IMR-90 (cell line): ENCODE measurements around the gene AOC2. TPM values are rescaled to one million over a fixed set of nuclear protein-coding genes. Genes with fewer than 3 reads are reported as not detected.
A peak's percentile ranks its signal among the peaks of the same experiment; 100 is the strongest.

ENCODE experiments used
- ATAC-seq: fragments of 200-7000 bp; cut with Tn5 transposase; 2 replicates; pipeline ENCODE4 v1.9.1; 2020; ENCODE audit warnings: low read depth, mild to moderate bottlenecking, moderate library complexity
- BruUV-seq: library from RNA; stranded (reverse); fragments of 400-500 nt; replicated peaks from 2 replicates; lab custom pipeline; 2021; lab: Mats Ljungman, UMichigan
- CTCF ChIA-PET: fragments of 300-600 bp; formaldehyde crosslinking; extraction: SDS; loops from one replicate; lab custom pipeline; 2021; ENCODE audit warnings: antibody characterized with exemption; lab: Yijun Ruan, JAX
- POLR2A ChIA-PET: fragments of 300-600 bp; sonication (Branson Sonifier 250); formaldehyde crosslinking; loops from one replicate; lab custom pipeline; 2022; ENCODE audit warnings: antibody characterized with exemption; ENCODE audit not compliant: unreplicated experiment; lab: Charles Lee
- DNase-seq: peaks from one replicate; pipeline ENCODE4 v3.0.0; 2013
- H2AFZ ChIP-seq: replicated peaks from 2 replicates; pipeline ENCODE3; 2013; ENCODE audit warnings: low read length, mild to moderate bottlenecking; ENCODE audit not compliant: poor library complexity
- H2AK5ac ChIP-seq: 2 replicates; pipeline ENCODE4 v1.6.1; 2013; ENCODE audit warnings: low read depth, low read length, inconsistent platforms
- H2AK9ac ChIP-seq: replicated peaks from 2 replicates; pipeline ENCODE3; 2013; ENCODE audit warnings: mild to moderate bottlenecking, low read depth, low read length, moderate library complexity; ENCODE audit not compliant: poor library complexity
- H2BK120ac ChIP-seq: 2 replicates; pipeline ENCODE4 v1.6.1; 2013; ENCODE audit warnings: low read depth, low read length, inconsistent platforms
- H2BK15ac ChIP-seq: 3 replicates; pipeline ENCODE4 v1.6.1; 2013; ENCODE audit warnings: low read depth, low read length, inconsistent platforms
- H2BK20ac ChIP-seq: 2 replicates; pipeline ENCODE4 v1.6.1; 2013; ENCODE audit warnings: low read depth, mild to moderate bottlenecking, inconsistent platforms, low read length, moderate library complexity
- H2BK5ac ChIP-seq: 2 replicates; pipeline ENCODE4 v1.6.1; 2013; ENCODE audit warnings: mild to moderate bottlenecking, low read depth, low read length, inconsistent platforms; ENCODE audit not compliant: poor library complexity, severe bottlenecking
- H3K14ac ChIP-seq: replicated peaks from 2 replicates; pipeline ENCODE4 v1.6.1; 2013; ENCODE audit warnings: low read depth, low read length, inconsistent platforms
- H3K18ac ChIP-seq: 2 replicates; pipeline ENCODE4 v1.6.1; 2013; ENCODE audit warnings: low read depth, low read length, control low read depth
- H3K23ac ChIP-seq: 2 replicates; pipeline ENCODE4 v1.6.1; 2013; ENCODE audit warnings: low read depth, low read length, inconsistent platforms
- H3K27ac ChIP-seq: 2 replicates; pipeline ENCODE4 v1.5.1; 2013; ENCODE audit warnings: mild to moderate bottlenecking, control low read depth, low read length; ENCODE audit not compliant: insufficient read depth
- H3K27me3 ChIP-seq: 2 replicates; pipeline ENCODE4 v1.6.1; 2013; ENCODE audit warnings: low read length; ENCODE audit not compliant: control insufficient read depth, insufficient read depth
- H3K36me3 ChIP-seq: 2 replicates; pipeline ENCODE4 v1.6.1; 2013; ENCODE audit warnings: low read length, mixed read lengths; ENCODE audit not compliant: control insufficient read depth, insufficient read depth
- H3K4ac ChIP-seq: 2 replicates; pipeline ENCODE4 v1.6.1; 2013; ENCODE audit warnings: low read depth, low read length, inconsistent platforms
- H3K4me1 ChIP-seq: 2 replicates; pipeline ENCODE4 v1.6.1; 2013; ENCODE audit warnings: low read length, mixed read lengths; ENCODE audit not compliant: control insufficient read depth, insufficient read depth
- H3K4me2 ChIP-seq: 2 replicates; pipeline ENCODE4 v1.6.1; 2013; ENCODE audit warnings: low read depth, mild to moderate bottlenecking, control low read depth, low read length, moderate library complexity
- H3K4me3 ChIP-seq: 2 replicates; pipeline ENCODE4 v1.5.1; 2013; ENCODE audit warnings: low read depth, mild to moderate bottlenecking, control low read depth, low read length, moderate library complexity; ENCODE audit not compliant: insufficient read depth
- H3K56ac ChIP-seq: 2 replicates; pipeline ENCODE4 v1.6.1; 2013; ENCODE audit warnings: low read length, inconsistent platforms; ENCODE audit not compliant: insufficient read depth; ENCODE audit errors: extremely low read depth
- H3K79me1 ChIP-seq, 2 experiments: 2 replicates each; pipeline ENCODE4 v1.6.1; 2013; ENCODE audit warnings: low read length in 2 of 2, inconsistent platforms in 1 of 2, low read depth in 1 of 2
- H3K9ac ChIP-seq: 2 replicates; pipeline ENCODE4 v1.6.1; 2013; ENCODE audit warnings: low read depth, low read length, control low read depth
- H3K9me1 ChIP-seq: 2 replicates; pipeline ENCODE4 v1.6.1; 2013; ENCODE audit warnings: low read length, inconsistent platforms; ENCODE audit not compliant: insufficient read depth
- H3K9me3 ChIP-seq: 2 replicates; pipeline ENCODE4 v1.6.1; 2013; ENCODE audit warnings: low read length; ENCODE audit not compliant: control insufficient read depth, insufficient read depth
- H4K20me1 ChIP-seq: 2 replicates; pipeline ENCODE4 v1.6.1; 2013; ENCODE audit warnings: low read length, inconsistent platforms; ENCODE audit not compliant: insufficient read depth
- H4K5ac ChIP-seq: 2 replicates; pipeline ENCODE4 v1.6.1; 2013; ENCODE audit warnings: mild to moderate bottlenecking, low read depth, low read length, control low read depth
- H4K8ac ChIP-seq, 2 experiments: 2 replicates each; pipeline ENCODE4 v1.6.1; 2013; ENCODE audit warnings: low read depth in 2 of 2, low read length in 2 of 2, control low read depth in 1 of 2, inconsistent platforms in 1 of 2
- H4K91ac ChIP-seq: 2 replicates; pipeline ENCODE4 v1.6.1; 2013; ENCODE audit warnings: low read depth, low read length, inconsistent platforms; ENCODE audit not compliant: insufficient read depth
- BHLHE40 ChIP-seq: fragments of 150-350 bp; IDR thresholded peaks from 2 replicates; pipeline ENCODE4 v1.6.1; 2016; ENCODE audit warnings: mild to moderate bottlenecking, low read depth, low read length
- CEBPB ChIP-seq: IDR thresholded peaks from 2 replicates; pipeline ENCODE4 v1.6.1; 2012; ENCODE audit warnings: low read depth, low read length, improper control_type of control experiment
- CHD1 ChIP-seq: IDR thresholded peaks from 2 replicates; pipeline ENCODE4 v1.6.1; 2012; ENCODE audit warnings: low read depth, low read length, improper control_type of control experiment
- FOS ChIP-seq: fragments of 150-350 bp; IDR thresholded peaks from 2 replicates; pipeline ENCODE4 v1.6.1; 2016; ENCODE audit warnings: low read depth, low read length
- MAFK ChIP-seq: IDR thresholded peaks from 2 replicates; pipeline ENCODE4 v1.6.1; 2012; ENCODE audit warnings: low read depth, low read length, improper control_type of control experiment
- MAZ ChIP-seq: IDR thresholded peaks from 2 replicates; pipeline ENCODE4 v1.6.1; 2012; ENCODE audit warnings: low read depth, mild to moderate bottlenecking, low read length, improper control_type of control experiment, moderate library complexity, borderline replicate concordance
- MXI1 ChIP-seq: IDR thresholded peaks from 2 replicates; pipeline ENCODE4 v1.6.1; 2012; ENCODE audit warnings: low read depth, mild to moderate bottlenecking, low read length, moderate library complexity, borderline replicate concordance
- POLR2A ChIP-seq: IDR thresholded peaks from 2 replicates; pipeline ENCODE4 v1.6.1; 2012; ENCODE audit warnings: mild to moderate bottlenecking, low read depth, low read length
- RAD21 ChIP-seq: IDR thresholded peaks from 2 replicates; pipeline ENCODE4 v1.6.1; 2012; ENCODE audit warnings: low read length, improper control_type of control experiment
- RCOR1 ChIP-seq: IDR thresholded peaks from 2 replicates; pipeline ENCODE4 v1.6.1; 2012; ENCODE audit warnings: mild to moderate bottlenecking, low read length, improper control_type of control experiment; ENCODE audit not compliant: insufficient replicate concordance
- RFX5 ChIP-seq: IDR thresholded peaks from 2 replicates; pipeline ENCODE4 v1.8.0; 2012; ENCODE audit warnings: low read depth, mild to moderate bottlenecking, low read length, moderate library complexity
- WGBS, 2 experiments: methylation state at CpG; one replicate each; pipeline versions ENCODE4 v1.1.5 to v1.1.7; 2013; ENCODE audit warnings: missing lambda C conversion rate in 2 of 2; ENCODE audit not compliant: insufficient read length in 1 of 2; ENCODE audit errors: extremely low coverage in 2 of 2; 5-methylcytosine and 5-hydroxymethylcytosine counted together
- dilution Hi-C: fragments of 300-500 bp; cut with HindIII; formaldehyde crosslinking; loops from one replicate; pipeline ENCODE4 v1.14.3; 2018; ENCODE audit warnings: low sequenced_read_pairs; ENCODE audit not compliant: unreplicated experiment
- in situ Hi-C: fragments of 300-500 bp; cut with MboI; formaldehyde crosslinking; loops from 3 replicates; pipeline ENCODE4 v1.14.3; 2019; ENCODE audit warnings: low sequenced_read_pairs, inconsistent platforms, mixed read lengths
- intact Hi-C: fragments of 100-400 bp; cut with micrococcal nuclease; formaldehyde crosslinking; loops from 2 replicates; pipeline ENCODE4 v1.10.0; 2022
- polyA plus RNA-seq, 3 experiments: library from polyadenylated mRNA; depleted of rRNA; stranded (reverse); fragments of >200 nt; gene quantifications; 2 replicates each; pipeline ENCODE4 v1.2.3, GENCODE V29; 2012; ENCODE audit warnings: low replicate concordance in 1 of 3
- total RNA-seq: library from RNA; depleted of rRNA; stranded (reverse); fragments of >200 nt; gene quantifications from 2 replicates; pipeline ENCODE4 v1.2.3, GENCODE V29; 2012
- TF ChIP-seq, protein P1 (sequence below): fragments of 150-350 bp; IDR thresholded peaks from 2 replicates; pipeline ENCODE4 v1.6.1; 2016; ENCODE audit warnings: low read depth, mild to moderate bottlenecking, low read length, moderate library complexity, borderline replicate concordance
- TF ChIP-seq, protein P2 (sequence below): conservative IDR thresholded peaks from 2 replicates; pipeline ENCODE4 v1.5.1; 2012; ENCODE audit warnings: mild to moderate bottlenecking, low read depth, low read length, improper control_type of control experiment

AOC2 gene
- total and polyA plus RNA-seq, 2 of the 4 experiments (the other 2 are of a cell fraction), result 0.36 to 0.41 TPM

DNA sequence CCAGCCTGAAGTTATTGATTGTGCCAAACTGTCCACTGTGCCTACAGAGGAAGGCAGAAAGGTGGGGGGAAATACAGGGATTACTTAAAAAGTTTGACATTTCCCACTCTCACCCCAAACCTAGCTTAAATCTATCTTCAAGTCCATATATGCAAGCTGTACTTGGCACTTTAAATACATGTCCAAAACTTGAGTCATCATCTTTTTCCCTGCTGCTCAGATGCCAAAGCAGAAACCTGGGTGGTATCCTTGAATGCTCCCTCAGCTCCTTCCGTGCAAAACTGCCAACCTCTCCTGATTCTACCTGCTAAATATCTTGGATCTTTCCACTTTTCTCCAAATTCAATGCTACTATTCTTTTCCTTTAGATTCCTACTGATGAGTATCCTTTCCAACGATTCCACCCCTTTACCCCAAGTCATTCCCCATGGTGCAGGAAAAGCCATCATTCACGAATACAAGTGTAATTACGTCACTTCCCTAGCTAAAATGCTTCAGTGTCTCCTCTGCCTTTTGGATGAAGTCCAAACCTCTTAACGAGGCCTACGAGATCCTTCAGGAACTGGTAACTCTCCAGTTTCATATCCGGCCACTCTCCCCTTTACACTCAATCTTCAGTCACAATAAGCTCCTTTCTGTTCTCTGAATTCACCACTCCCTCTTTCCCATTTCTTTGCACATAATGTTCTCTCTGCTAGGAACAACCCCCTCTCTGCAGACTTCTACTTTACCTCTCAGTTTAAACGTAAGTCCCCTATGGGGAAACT is 29.6 kb upstream of the AOC2 start (continued):
- no peak for TF ChIP-seq BHLHE40

DNA sequence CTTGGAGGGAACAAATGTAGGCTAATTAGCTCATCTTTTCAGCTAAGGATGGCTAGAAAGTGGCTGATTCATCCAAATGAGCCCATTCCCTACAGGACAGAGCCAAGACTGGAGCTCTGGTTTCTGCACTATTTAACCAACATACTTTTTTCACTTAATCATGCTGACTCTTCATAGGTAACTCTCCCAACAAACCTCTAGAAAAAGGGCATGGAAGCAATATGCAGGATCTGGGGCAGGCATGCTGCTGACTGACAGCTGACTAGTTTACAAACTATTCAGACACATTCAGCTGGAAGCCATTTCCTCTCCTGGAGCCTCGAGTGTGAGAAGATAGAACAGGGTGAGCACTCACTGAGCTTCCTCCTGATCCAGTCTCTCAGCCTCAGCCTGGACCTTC is 26.5 kb upstream of the AOC2 start:
- Histone ChIP-seq H3K79me1 (peaks cover 31 to 36% of the 10 kb centered on the region in 2 experiments), H2BK15ac (no peak overlapping the region), H4K8ac (peak overlapping the region in 1 of 2 experiments; percentile 44; a peak in 1 of 4 replicates), H3K4me3 (no peak overlapping the region), H3K14ac (no peak overlapping the region), H4K5ac (no peak overlapping the region), H3K9me3 (no peaks in the 10 kb centered on the region), H2BK20ac (no peak overlapping the region), H3K4me2 (no peak overlapping the region), H3K23ac (peak overlapping the region; percentile 23; the same call in 1 of the 2 replicates), H3K9me1 (0 out of 2 replicates have a peak, but pooled peaks cover 4% of the 10 kb centered on the region), H3K4me1 (no peaks in the 10 kb centered on the region), H4K20me1 (no peaks in the 10 kb centered on the region), H2BK5ac (peak overlapping the region; percentile 1), H2AK5ac (no peak overlapping the region), H2BK120ac (no peak overlapping the region), H2AK9ac (no peak overlapping the region), H4K91ac (no peak overlapping the region), H3K27me3 (no peaks in the 10 kb centered on the region), H3K36me3 (peaks cover 40% of the 10 kb centered on the region), H3K27ac (no peak overlapping the region), H2AFZ (no peak overlapping the region), H3K18ac (no peak overlapping the region), H3K56ac (no peak overlapping the region), H3K4ac (no peak overlapping the region), H3K9ac (no peak overlapping the region)
- no TSS peak for BruUV-seq
- dilution Hi-C loops (no loop called here), intact Hi-C loops (no loop called here), in situ Hi-C loops (no loop called here)
- no peak for ATAC-seq
- CTCF ChIA-PET, result interaction anchor here (1.6 kb wide), 1 partner anchor 9 kb away, joined by 3 read pairs; no protein-coding TSS in a partner anchor
- DNase-seq, result peak; percentile 56
- WGBS, 2 experiments, result no CpG with 5 or more reads among the region's 1 CpG
- POLR2A ChIA-PET, result no interaction called here
- TF ChIP-seq POLR2A (no peak), MXI1 (no peak), CHD1 (no peak), RCOR1 (no peak), FOS (no peak), RFX5 (no peak), MAZ (no peak), BHLHE40 (no peak), CEBPB (no peak), MAFK (no peak), RAD21 (no peak)
- TF ChIP-seq, protein P1, sequence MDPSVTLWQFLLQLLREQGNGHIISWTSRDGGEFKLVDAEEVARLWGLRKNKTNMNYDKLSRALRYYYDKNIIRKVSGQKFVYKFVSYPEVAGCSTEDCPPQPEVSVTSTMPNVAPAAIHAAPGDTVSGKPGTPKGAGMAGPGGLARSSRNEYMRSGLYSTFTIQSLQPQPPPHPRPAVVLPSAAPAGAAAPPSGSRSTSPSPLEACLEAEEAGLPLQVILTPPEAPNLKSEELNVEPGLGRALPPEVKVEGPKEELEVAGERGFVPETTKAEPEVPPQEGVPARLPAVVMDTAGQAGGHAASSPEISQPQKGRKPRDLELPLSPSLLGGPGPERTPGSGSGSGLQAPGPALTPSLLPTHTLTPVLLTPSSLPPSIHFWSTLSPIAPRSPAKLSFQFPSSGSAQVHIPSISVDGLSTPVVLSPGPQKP, result no peak
- TF ChIP-seq, protein P2, sequence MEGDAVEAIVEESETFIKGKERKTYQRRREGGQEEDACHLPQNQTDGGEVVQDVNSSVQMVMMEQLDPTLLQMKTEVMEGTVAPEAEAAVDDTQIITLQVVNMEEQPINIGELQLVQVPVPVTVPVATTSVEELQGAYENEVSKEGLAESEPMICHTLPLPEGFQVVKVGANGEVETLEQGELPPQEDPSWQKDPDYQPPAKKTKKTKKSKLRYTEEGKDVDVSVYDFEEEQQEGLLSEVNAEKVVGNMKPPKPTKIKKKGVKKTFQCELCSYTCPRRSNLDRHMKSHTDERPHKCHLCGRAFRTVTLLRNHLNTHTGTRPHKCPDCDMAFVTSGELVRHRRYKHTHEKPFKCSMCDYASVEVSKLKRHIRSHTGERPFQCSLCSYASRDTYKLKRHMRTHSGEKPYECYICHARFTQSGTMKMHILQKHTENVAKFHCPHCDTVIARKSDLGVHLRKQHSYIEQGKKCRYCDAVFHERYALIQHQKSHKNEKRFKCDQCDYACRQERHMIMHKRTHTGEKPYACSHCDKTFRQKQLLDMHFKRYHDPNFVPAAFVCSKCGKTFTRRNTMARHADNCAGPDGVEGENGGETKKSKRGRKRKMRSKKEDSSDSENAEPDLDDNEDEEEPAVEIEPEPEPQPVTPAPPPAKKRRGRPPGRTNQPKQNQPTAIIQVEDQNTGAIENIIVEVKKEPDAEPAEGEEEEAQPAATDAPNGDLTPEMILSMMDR, result no peak
